ENCODE data around the gene TTC34.

DNA sequence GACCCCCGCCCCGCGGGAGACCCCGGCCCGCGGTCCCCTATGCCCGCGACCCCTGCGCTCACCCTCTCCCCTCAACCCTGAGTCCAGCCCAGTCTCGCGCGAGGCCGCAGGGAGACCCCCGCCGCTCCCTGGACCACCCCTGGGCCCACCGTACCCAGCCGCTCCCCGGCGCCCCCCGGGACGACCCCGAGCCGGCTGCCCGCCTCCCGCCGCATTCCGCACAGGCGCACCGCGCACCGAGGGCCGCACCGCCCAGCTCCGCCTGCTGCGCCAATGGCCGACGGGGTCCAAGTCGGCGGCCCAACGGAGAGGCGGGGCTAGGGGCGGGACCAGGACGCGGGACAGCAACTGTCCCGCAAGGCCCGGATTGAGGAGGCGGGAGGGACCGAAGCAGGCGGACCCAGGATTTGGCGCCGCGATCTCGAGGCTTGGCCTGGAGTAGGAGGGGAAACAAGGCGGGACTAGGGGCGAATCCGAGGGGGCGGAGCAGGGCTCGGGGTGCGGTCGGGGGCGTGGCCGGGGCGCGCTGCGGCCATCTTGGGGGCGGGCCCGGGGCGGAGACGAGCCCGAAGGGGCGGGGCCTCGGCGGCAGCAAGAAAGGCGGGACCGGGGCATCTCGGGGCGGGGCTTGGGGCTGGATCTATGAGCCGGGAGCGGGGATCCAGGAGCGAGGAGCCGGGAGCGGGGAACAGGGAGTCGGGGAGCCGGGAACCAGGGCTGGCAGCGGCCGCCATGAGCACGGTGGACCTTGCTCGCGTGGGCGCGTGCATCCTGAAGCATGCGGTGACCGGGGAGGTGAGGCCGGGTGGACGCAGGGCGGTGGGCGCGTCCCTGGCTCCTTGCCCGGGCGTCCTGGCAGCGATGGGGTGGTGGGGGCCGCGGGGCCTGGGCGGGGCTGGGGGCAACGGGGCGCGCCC lies 215.1 kb downstream of the TTC34 start, which contains the start of gene PRXL2B:
- TF ChIP-seq, protein P1, sequence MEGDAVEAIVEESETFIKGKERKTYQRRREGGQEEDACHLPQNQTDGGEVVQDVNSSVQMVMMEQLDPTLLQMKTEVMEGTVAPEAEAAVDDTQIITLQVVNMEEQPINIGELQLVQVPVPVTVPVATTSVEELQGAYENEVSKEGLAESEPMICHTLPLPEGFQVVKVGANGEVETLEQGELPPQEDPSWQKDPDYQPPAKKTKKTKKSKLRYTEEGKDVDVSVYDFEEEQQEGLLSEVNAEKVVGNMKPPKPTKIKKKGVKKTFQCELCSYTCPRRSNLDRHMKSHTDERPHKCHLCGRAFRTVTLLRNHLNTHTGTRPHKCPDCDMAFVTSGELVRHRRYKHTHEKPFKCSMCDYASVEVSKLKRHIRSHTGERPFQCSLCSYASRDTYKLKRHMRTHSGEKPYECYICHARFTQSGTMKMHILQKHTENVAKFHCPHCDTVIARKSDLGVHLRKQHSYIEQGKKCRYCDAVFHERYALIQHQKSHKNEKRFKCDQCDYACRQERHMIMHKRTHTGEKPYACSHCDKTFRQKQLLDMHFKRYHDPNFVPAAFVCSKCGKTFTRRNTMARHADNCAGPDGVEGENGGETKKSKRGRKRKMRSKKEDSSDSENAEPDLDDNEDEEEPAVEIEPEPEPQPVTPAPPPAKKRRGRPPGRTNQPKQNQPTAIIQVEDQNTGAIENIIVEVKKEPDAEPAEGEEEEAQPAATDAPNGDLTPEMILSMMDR (IDR thresholded peaks at IDR 0.05): no peak
- no peak for TF ChIP-seq JUND (IDR thresholded peaks at IDR 0.05)
